Psoas muscle (tissue), 8 donors: ENCODE data around the gene SIRT7. TPM values are rescaled to one million over a fixed set of nuclear protein-coding genes. Genes with fewer than 3 reads are reported as not detected.

ENCODE experiments used
- ATAC-seq, 4 donors: fragments of 200-7000 bp; cut with Tn5 transposase; one replicate each; pipeline ENCODE4 v1.9.1; 2020; ENCODE audit warnings: moderate library complexity in 3 of 4, mild to moderate bottlenecking in 2 of 4
- DNase-seq, 2 donors: peaks; one replicate each; pipeline ENCODE4 v3.0.0-alpha.2; 2020
- H3K27ac ChIP-seq: fragments of 200-600 bp; one replicate; pipeline ENCODE4 v1.8.0; 2022
- H3K27me3 ChIP-seq, 3 donors: fragments of 200-600 bp in 1 of 3; one replicate each; pipeline versions ENCODE4 v1.6.1 to v1.8.0; 2013 to 2022; ENCODE audit warnings: low read length in 2 of 3, mild to moderate bottlenecking in 2 of 3, moderate library complexity in 1 of 3; ENCODE audit not compliant: insufficient read depth in 3 of 3
- H3K36me3 ChIP-seq, 2 donors: fragments of 200-600 bp in 1 of 2; one replicate each; pipeline versions ENCODE4 v1.6.1 to v1.8.0; 2013 to 2022; ENCODE audit warnings: low read depth in 1 of 2, mild to moderate bottlenecking in 1 of 2, moderate library complexity in 1 of 2; ENCODE audit not compliant: insufficient read depth in 1 of 2
- H3K4me1 ChIP-seq: fragments of 200-600 bp; one replicate; pipeline ENCODE4 v1.8.0; 2022
- H3K4me3 ChIP-seq: fragments of 200-600 bp; one replicate; pipeline ENCODE4 v1.8.0; 2022; ENCODE audit warnings: mild to moderate bottlenecking
- H3K9me3 ChIP-seq: fragments of 200-600 bp; one replicate; pipeline ENCODE4 v1.8.0; 2022
- CTCF ChIP-seq: fragments of 200-600 bp; IDR thresholded peaks from one replicate; pipeline ENCODE4 v1.8.0; 2022; ENCODE audit warnings: antibody characterized with exemption
- WGBS, 3 donors: extraction: QIAGEN DNeasy Blood & Tissue Kit; methylation state at CpG; one replicate each; pipeline versions ENCODE4 v1.1.6 to v1.1.7; 2013; 5-methylcytosine and 5-hydroxymethylcytosine counted together
- intact Hi-C, 2 donors: fragments of 100-400 bp; cut with DNase I; formaldehyde crosslinking; loops; one replicate each; pipeline versions ENCODE4 v1.11.0 to v1.14.2; 2022
- polyA plus RNA-seq, 3 donors: library from polyadenylated mRNA; stranded (reverse); fragments of 200-250 nt; gene quantifications; one replicate each; pipeline ENCODE4 v1.2.3, GENCODE V29; 2013
- total RNA-seq, 4 donors: library from RNA; stranded (reverse); fragmentation: NEBNext Ultra II Directional in 2 of 4; extraction: Animal tissue kit (Norgen Biotek cat#: 25700) in 2 of 4; gene quantifications; one replicate each; pipeline versions ENCODE4 v1.2.1 to v1.2.4, GENCODE V29; 2021 to 2023
- donor health status: healthy with polysubstance abuse.
- donor health status: DM: no; HTN: no; CAD: no; lungs with moderate emphysema.
- donor health status: Bipolar disorder and iron deficiency.
- donor health status: healthy.
- donor health status: DM: yes; HTN: yes; CAD: no.
- donor health status: DM: no; HTN: no; CAD: no.
- donor health status: DM: no; HTN: no; CAD: no.
- donor health status: DM: yes; HTN: yes; CAD: no.

The SIRT7 gene
- total and polyA plus RNA-seq, 7 donors = 3.9 to 14.2 (median 7.6) TPM

GRCh38 chr17:81932333-81932983 is 14.5 kb upstream of the SIRT7 start:
- H3K9me3 ChIP-seq = no peaks in the 10 kb centered on the region
- H3K27ac ChIP-seq = no peak overlapping the region
- WGBS, 3 donors = 85 to 89% (median 87%) methylated on average over 8 to 9 of the region's 9 CpGs
- TF ChIP-seq CTCF = no peak
- intact Hi-C loops = no loop called here
- peaks cover 0 to 3% of the 10 kb centered on the region in 2 donors for H3K36me3 ChIP-seq
- peaks cover 5% of the 10 kb centered on the region for H3K4me1 ChIP-seq
- ATAC-seq (no peak), DNase-seq (no peak)
- no peaks in the 10 kb centered on the region for H3K27me3 ChIP-seq
- H3K4me3 ChIP-seq = no peak overlapping the region

GRCh38 chr17:81931557-81932332 is 13.8 kb upstream of the SIRT7 start:
- 31 to 41% (median 33%) methylated on average over 11 to 15 of the region's 15 CpGs for WGBS, 3 donors
- no peak for DNase-seq
- Histone ChIP-seq H3K9me3 (no peaks in the 10 kb centered on the region), H3K4me1 (peaks cover 3% of the 10 kb centered on the region), H3K27me3 (no peaks in the 10 kb centered on the region), H3K27ac (no peak overlapping the region), H3K4me3 (no peak overlapping the region), H3K36me3 (peaks cover 0 to 3% of the 10 kb centered on the region in 2 donors)
- no peak for ATAC-seq
- intact Hi-C loops = no loop called here
- no peak for TF ChIP-seq CTCF

- DNase-seq (peak; percentile 12 to 53), ATAC-seq (no peak)
- H3K36me3 ChIP-seq = peaks cover 0 to 3% of the 10 kb centered on the region in 2 donors
- H3K27ac ChIP-seq = no peak overlapping the region
- H3K4me3 ChIP-seq = no peak overlapping the region
- no peak for TF ChIP-seq CTCF
- intact Hi-C loops = no loop called here
- H3K4me1 ChIP-seq = peaks cover 2% of the 10 kb centered on the region
- no peaks in the 10 kb centered on the region for H3K9me3 ChIP-seq
- WGBS, 3 donors = 67 to 74% (median 69%) methylated on average over 13 of the region's 13 CpGs
- no peaks in the 10 kb centered on the region for H3K27me3 ChIP-seq
Measured at GRCh38 chr17:81931189-81931556, 13.2 kb upstream of the SIRT7 start.

- peaks cover 8% of the 10 kb centered on the region for H3K4me1 ChIP-seq
- no peak overlapping the region for H3K4me3 ChIP-seq
- H3K9me3 ChIP-seq = no peaks in the 10 kb centered on the region
- peaks cover 0 to 3% of the 10 kb centered on the region in 2 donors for H3K36me3 ChIP-seq
- no peak for TF ChIP-seq CTCF
- H3K27ac ChIP-seq = no peak overlapping the region
- peak; percentile 30 to 34 for DNase-seq
- intact Hi-C loops = no loop called here
- no peaks in the 10 kb centered on the region for H3K27me3 ChIP-seq
- ATAC-seq = no peak
- WGBS, 3 donors = 52 to 65% (median 63%) methylated on average over 19 to 20 of the region's 20 CpGs
Measured at GRCh38 chr17:81930142-81931125, 12.5 kb upstream of the SIRT7 start.
